Activated T-helper 1 cell treated with anti-CD3 and anti-CD28 coated beads, Interleukin-12 subunit alpha, Interleukin-12 subunit beta, Interleukin-2, Interleukin-4 antibody, amounts not matched to agents 30 ng/mL and 10 ng/mL and 1 ng/mL, durations not matched to agents 14 hours and 24 hours and 36 hours (primary cell): ENCODE data around the gene LINGO4. TPM values are rescaled to one million over a fixed set of nuclear protein-coding genes. Genes with fewer than 3 reads are reported as not detected.
A peak's percentile ranks its signal among the peaks of the same experiment; 100 is the strongest.
"Not testable (repeated sequence)": the region's sequence is repeated elsewhere in the genome, so short reads cannot be mapped to it uniquely, and the experiment has no call there.

Experiments used
- DNase-seq: peaks from one replicate; pipeline ENCODE4 v3.0.0; 2021; ENCODE audit warnings: low spot score
- H3K27ac Mint-ChIP-seq: one replicate; pipeline ENCODE4 v1.8.0; 2021; ENCODE audit warnings: mild to moderate bottlenecking, mixed read lengths
- H3K27me3 Mint-ChIP-seq: one replicate; pipeline ENCODE4 v1.8.0; 2022; ENCODE audit warnings: mild to moderate bottlenecking, moderate library complexity, mixed read lengths; ENCODE audit not compliant: insufficient read depth
- H3K36me3 Mint-ChIP-seq: one replicate; pipeline ENCODE4 v1.8.0; 2021; ENCODE audit warnings: low read depth, mixed read lengths
- H3K4me1 Mint-ChIP-seq: one replicate; pipeline ENCODE4 v1.8.0; 2021; ENCODE audit warnings: low read depth, mixed read lengths
- H3K4me3 Mint-ChIP-seq: one replicate; pipeline ENCODE4 v1.8.0; 2021; ENCODE audit warnings: mild to moderate bottlenecking, moderate library complexity, mixed read lengths
- H3K9me3 Mint-ChIP-seq: one replicate; pipeline ENCODE4 v1.8.0; 2021; ENCODE audit warnings: mixed read lengths
- intact Hi-C: fragments of 100-400 bp; cut with micrococcal nuclease; formaldehyde crosslinking; loops from one replicate; pipeline ENCODE4 v1.15.1; 2024
- total RNA-seq: library from RNA; stranded (reverse); gene quantifications from 2 replicates; pipeline ENCODE4 v1.2.3, GENCODE V29; 2022

LINGO4 gene
- total RNA-seq, 1 donor from 2014 or later: 0.10 TPM

DNA sequence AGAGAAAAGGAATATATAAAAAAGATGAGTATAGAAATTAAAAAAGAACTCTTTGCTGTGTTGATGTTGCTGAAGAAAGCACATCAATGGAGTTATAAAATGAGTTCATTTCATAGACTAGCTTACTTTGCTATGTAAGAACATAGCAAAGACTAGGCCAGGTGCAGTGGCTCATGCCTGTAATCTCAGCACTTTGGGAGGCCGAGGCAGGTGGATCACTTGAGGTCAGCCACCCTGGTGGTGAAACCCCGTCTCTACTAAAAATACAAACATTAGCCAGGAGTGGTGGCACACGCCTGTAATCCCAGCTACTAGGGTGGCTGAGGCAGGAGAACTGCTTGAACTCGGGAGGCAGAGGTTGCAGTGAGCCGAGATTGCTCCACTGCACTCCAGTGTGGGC, 23.2 kb downstream of the LINGO4 start:
- intact Hi-C loops, H3K27me3 Mint-ChIP-seq, H3K9me3 Mint-ChIP-seq, DNase-seq, H3K4me1 Mint-ChIP-seq, H3K4me3 Mint-ChIP-seq, H3K27ac Mint-ChIP-seq: not testable (repeated sequence)
- H3K36me3 Mint-ChIP-seq: peaks cover 11% of the 10 kb centered on the region

DNA sequence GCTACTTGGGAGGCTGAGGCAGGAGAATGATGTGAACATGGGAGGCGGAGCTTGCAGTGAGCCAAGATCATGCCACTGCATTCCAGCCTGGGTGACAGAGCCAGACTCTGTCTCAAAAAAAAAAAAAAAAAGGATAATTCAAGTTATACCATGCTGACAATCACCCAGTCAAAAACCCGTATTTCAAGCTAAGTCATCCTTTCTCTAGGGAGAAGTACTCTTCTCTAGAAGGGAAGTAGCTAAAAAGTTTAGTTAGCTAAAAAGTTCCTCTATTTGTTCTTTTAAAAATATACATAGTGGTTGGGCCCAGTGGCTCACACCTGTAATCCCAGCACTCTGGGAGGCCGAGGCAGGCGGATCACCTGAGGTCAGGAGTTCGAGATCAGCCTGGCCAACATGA, 24.5 kb downstream of the LINGO4 start:
- H3K4me3 Mint-ChIP-seq, H3K27ac Mint-ChIP-seq, intact Hi-C loops, H3K27me3 Mint-ChIP-seq, H3K9me3 Mint-ChIP-seq, H3K4me1 Mint-ChIP-seq, DNase-seq: not testable (repeated sequence)
- peaks cover 18% of the 10 kb centered on the region for H3K36me3 Mint-ChIP-seq

DNA sequence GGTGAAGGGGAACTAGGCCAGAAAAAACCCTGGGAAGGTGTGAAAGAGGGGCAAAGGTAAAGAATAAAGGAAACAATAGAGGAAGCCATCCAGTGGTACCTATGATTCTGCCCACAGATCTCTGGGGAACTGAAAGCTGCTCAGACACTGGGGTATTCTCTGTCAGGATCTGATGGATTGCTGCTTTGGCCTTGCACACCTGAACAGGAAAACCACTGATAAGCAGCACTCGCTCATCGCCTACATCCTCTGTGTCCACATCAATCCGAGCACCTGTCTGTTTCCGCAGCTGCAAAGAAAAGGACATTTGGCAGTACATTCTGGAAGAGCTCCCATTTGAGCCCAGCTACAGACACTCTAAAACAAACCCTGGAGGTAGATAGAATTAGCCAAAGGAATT, 25.4 kb downstream of the LINGO4 start:
- H3K36me3 Mint-ChIP-seq: peaks cover 25% of the 10 kb centered on the region
- no peak for DNase-seq
- H3K9me3 Mint-ChIP-seq: no peaks in the 10 kb centered on the region
- no peak overlapping the region for H3K4me3 Mint-ChIP-seq
- no peaks in the 10 kb centered on the region for H3K4me1 Mint-ChIP-seq
- H3K27me3 Mint-ChIP-seq: no peaks in the 10 kb centered on the region
- intact Hi-C loops: no loop called here
- no peak overlapping the region for H3K27ac Mint-ChIP-seq

DNA sequence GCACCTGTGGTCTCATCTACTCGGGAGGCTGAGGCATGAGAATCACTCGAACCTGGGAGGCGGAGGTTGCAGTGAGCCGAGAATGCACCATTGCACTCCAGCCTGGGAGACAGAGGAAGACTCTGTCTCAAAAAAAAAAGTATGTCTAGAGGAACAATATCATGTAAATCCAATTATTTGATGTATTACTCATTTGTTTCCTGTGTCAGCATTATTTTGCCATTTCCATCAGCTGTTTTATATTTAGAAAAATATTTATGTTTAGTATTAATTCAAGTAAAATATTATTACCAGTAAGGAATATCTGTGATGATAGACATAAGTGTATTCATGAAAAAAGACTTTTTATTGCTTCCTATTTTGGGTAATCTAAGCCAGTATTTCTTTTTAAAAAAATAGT, 27.9 kb downstream of the LINGO4 start:
- DNase-seq: no peak
- Mint-ChIP-seq H3K4me3 (no peak overlapping the region), H3K27me3 (no peaks in the 10 kb centered on the region), H3K27ac (no peak overlapping the region), H3K36me3 (peaks cover 30% of the 10 kb centered on the region), H3K9me3 (no peaks in the 10 kb centered on the region), H3K4me1 (no peaks in the 10 kb centered on the region)
- intact Hi-C loops: no loop called here

DNA sequence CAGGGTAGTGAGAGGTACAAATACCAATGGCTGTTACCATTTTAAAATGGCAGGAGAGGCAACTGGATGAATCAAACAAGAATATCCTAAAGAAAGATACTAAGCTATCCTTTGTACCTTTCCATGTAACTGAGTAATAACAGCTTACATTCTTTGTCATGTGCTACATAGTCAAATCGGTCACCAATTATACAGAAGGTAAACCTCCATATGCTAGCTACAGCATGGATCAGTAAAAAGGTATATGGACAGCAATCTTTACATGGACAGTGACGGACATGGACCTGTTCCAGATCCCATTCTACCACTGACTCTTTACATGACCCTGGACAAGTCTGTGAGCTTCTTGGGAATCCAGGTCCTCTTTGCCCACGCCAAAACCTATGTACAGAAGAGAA, 28.6 kb downstream of the LINGO4 start:
- no peak for DNase-seq
- Mint-ChIP-seq H3K4me3 (no peak overlapping the region), H3K4me1 (no peaks in the 10 kb centered on the region), H3K27me3 (no peaks in the 10 kb centered on the region), H3K9me3 (no peaks in the 10 kb centered on the region), H3K36me3 (peaks cover 30% of the 10 kb centered on the region), H3K27ac (no peak overlapping the region)
- intact Hi-C loops: no loop called here

DNA sequence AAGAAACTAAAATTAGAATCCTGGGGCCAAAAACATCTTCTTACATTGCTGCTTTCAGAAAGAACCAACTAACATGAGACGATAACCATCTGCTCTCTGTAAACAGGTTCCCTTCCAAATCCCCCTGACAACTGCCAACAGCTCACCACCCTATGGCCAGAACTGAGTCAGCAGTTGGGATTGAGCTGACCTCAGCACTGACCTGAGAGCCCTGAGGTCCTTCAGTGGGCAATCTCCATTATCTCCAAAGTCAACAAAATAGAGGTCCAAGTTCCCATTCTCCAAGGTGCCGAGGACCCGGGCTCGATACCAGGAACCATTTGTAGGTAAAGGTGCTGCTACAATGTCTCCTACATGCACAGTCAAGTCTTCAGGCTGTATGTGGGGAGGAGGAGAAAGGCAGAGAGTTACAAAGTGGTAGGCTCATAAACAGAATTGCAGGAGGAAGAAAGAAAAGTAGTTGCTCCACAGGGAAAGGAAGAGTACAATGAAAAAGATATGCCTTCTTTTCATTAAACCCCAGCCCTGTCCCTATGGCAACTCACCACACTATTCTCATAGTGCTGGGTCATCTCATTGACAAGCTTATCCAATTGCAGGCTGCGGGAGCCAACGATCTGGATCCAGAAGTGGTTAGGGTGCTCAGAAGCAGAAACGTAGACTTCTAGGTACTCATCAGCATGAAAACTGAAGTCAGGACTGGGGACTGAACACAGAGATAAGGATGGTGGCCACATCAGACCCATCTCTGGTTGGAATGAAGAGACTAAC, 29.1 kb downstream of the LINGO4 start:
- H3K4me1 Mint-ChIP-seq: no peaks in the 10 kb centered on the region
- no peak overlapping the region for H3K27ac Mint-ChIP-seq
- H3K9me3 Mint-ChIP-seq: no peaks in the 10 kb centered on the region
- H3K27me3 Mint-ChIP-seq: no peaks in the 10 kb centered on the region
- peaks cover 26% of the 10 kb centered on the region for H3K36me3 Mint-ChIP-seq
- intact Hi-C loops: no loop called here
- no peak overlapping the region for H3K4me3 Mint-ChIP-seq
- no peak for DNase-seq

DNA sequence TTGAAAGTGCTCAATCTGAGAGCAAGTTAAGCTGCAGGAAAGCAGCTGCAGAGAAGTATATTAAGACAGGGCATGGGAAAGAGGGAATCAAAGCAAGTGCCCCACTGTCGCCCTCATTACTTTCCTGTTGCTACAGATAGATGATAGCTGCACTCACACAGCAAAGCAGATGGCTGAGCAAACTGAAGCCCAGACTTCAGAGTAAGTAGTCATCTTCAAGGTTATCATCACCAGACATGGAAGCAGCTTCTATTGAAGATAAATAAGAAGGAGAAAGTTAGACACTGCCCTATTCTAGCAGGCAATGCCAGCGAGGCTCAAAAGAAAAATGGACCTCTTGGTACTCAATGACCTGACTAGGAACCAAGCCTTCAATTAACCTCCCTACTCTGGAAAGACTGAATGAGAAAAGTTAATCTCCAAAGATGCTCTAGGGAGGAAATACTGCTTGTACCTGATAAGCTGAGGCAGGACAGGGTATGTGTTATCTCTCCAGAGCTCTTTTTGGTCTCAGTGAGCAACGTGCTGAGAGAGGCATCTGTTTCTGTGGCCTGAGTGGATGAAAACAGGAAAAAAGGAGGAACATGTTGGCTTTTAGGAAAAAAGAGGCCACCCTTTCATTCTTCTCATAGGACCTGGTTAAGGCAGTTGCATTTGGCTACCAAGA, 30.8 kb downstream of the LINGO4 start:
- intact Hi-C loops: no loop called here
- no peak overlapping the region for H3K4me3 Mint-ChIP-seq

DNA sequence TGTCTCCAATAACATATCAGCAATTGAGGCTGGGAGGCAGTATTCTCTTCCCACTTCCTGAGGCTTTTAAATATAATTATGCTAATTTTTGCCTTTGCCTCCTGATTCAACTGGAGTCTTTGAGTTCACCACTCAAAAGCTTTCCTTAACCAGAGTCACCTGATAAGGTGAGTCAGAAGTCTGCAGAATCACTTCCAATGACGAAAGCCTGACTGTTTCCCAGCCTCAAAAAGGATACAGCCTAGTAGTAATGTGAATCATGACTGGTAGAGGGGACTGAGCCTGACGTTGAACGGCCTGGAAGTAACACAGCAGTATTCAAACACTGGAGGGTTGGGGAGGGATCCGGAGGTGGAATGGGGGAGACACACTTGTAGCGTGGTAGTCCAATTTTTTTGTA, 31.5 kb downstream of the LINGO4 start:
- H3K9me3 Mint-ChIP-seq: no peaks in the 10 kb centered on the region
- intact Hi-C loops: no loop called here
- DNase-seq: no peak
- no peak overlapping the region for H3K4me3 Mint-ChIP-seq
- peaks cover 19% of the 10 kb centered on the region for H3K36me3 Mint-ChIP-seq
- no peaks in the 10 kb centered on the region for H3K27me3 Mint-ChIP-seq
- H3K4me1 Mint-ChIP-seq: no peaks in the 10 kb centered on the region
- H3K27ac Mint-ChIP-seq: no peak overlapping the region

More for the DNA sequence above, 30.8 kb downstream of the LINGO4 start:
- H3K27ac Mint-ChIP-seq: no peak overlapping the region
- peaks cover 25% of the 10 kb centered on the region for H3K36me3 Mint-ChIP-seq
- no peaks in the 10 kb centered on the region for H3K9me3 Mint-ChIP-seq
- H3K4me1 Mint-ChIP-seq: no peaks in the 10 kb centered on the region
- no peak for DNase-seq
- H3K27me3 Mint-ChIP-seq: no peaks in the 10 kb centered on the region

DNA sequence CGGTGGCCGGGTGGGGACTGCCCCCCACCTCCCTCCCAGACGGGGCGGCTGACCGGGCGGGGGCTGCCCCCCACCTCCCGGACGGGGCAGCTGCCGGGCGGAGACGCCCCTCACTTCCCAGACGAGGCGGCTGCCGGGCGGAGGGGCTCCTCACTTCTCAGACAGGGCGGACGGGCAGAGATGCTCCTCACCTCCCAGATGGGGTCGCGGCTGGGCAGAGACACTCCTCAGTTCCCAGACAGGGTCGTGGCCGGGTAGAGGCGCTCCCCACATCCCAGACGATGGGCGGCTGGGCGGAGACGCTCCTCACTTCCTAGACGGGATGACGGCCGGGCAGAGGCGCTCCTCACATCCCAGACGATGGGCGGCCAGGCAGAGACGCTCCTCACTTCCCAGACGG, 35.9 kb downstream of the LINGO4 start:
- H3K27ac Mint-ChIP-seq, H3K4me3 Mint-ChIP-seq, DNase-seq, H3K9me3 Mint-ChIP-seq, H3K36me3 Mint-ChIP-seq, H3K27me3 Mint-ChIP-seq, intact Hi-C loops: not testable (repeated sequence)
- H3K4me1 Mint-ChIP-seq: peaks cover 20% of the 10 kb centered on the region

DNA sequence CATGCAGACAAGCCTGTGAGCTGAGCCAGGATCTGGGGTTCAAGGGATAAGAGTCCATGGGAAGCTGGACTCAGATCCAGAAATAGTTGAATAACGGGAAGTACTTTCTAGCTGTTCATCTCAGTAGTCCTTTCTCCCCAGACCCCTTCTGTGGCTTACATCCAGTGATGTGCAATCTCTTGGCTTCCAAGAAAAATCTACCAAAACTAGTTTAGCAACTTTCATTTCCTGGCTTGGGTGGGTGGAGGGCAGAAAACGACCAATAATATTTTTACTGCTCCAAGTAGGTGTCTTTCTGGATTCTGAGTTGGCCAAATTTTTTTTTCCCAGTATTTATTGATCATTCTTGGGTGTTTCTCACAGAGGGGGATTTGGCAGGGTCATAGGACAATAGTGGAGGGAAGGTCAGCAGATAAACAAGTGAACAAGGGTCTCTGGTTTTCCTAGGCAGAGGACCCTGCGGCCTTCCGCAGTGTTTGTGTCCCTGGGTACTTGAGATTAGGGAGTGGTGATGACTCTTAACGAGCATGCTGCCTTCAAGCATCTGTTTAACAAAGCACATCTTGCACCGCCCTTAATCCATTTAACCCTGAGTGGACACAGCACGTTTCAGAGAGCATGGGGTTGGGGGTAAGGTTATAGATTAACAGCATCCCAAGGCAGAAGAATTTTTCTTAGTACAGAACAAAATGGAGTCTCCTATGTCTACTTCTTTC, 36.7 kb downstream of the LINGO4 start:
- intact Hi-C loops, H3K27ac Mint-ChIP-seq, H3K4me3 Mint-ChIP-seq, H3K27me3 Mint-ChIP-seq, H3K36me3 Mint-ChIP-seq, H3K9me3 Mint-ChIP-seq, DNase-seq: not testable (repeated sequence)
- H3K4me1 Mint-ChIP-seq: peaks cover 27% of the 10 kb centered on the region

DNA sequence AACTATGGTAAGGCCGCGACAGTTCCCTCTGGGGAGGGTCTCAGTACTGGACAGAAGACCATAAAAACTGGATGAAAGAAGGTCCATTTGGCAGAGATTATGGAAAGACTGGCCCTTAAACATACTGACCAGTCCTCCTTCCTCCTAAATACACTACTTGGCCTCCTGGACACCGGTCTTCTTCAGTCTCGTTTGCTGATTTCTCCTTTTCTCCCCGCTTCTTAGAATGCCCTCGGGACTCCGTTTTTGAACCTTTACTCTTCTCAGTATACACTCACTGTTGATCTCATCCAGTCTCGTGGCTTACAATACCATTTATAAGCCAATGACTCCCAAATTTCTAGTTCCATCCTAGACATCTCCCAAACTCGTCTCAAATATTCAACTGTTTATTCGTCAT, 41.2 kb downstream of the LINGO4 start:
- no peak for DNase-seq
- H3K27ac Mint-ChIP-seq: peak overlapping the region; percentile 96
- H3K4me3 Mint-ChIP-seq: peak overlapping the region; percentile 89

DNA sequence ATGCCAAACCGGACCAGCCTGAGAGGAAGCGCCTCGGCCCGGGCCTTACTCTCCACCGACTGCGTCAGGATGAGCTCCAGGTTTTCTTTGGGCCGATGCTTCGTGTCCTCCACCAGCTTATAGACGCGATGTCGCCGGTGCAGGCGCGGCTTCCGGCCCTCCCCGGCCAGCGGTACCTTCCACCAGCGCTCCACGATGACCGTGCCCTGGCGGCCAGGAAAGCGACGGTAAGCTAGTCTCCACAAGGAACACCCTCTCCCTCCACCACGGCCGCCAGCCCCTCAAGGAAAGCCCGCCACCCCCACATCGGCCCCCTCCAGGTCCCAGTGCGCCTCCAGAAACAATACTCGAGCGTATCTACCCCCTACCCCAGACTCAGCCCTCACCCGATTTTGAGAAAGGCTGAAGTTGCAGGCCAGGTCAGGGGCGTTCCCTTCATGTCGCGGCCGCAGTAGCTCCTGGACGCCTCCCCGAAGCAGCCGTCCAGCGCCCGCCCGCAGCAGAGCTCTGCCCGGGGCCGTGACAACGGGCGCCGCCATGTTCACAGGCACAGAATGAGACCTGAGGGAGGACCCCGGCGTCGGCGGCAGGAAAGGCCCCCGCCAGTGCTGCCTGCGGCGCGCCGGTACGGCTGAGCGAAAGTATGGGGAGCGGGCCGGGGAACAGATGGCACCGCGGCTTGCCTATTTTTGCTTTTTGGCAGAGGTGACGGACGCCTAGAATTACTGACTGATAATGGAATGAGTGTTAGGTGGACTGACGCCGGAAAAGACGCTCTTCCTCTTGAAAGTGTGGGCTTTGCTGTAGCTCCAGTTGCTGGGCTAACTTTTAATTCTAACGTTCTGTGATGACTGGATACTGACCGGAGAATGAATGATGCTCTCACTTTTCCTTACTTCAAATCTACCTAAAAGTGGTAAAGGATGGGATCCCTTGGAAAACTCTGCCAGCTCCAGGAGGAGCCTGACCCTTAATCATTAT, 42.0 kb downstream of the LINGO4 start, which contains the start of gene MRPL9:
Gene MRPL9 (minus strand): TSS at position 556 of the 981 bp plus-strand sequence. CDS start 17 bp downstream, at position 539.
- intact Hi-C loops: loop anchor here (1.0 kb wide), 4 partner anchors 27 to 152 kb away; partner anchors contain the start of genes RIIAD1 and TDRKH
- Mint-ChIP-seq H3K4me1 (peaks cover 35% of the 10 kb centered on the region), H3K27ac (peak within 1 kb of the TSS; percentile 96)

More for the DNA sequence above, 41.2 kb downstream of the LINGO4 start:
- no peaks in the 10 kb centered on the region for H3K27me3 Mint-ChIP-seq
- H3K9me3 Mint-ChIP-seq: no peaks in the 10 kb centered on the region
- H3K4me1 Mint-ChIP-seq: peaks cover 39% of the 10 kb centered on the region
- peaks cover 34% of the 10 kb centered on the region for H3K36me3 Mint-ChIP-seq
- intact Hi-C loops: loop anchor here (1.0 kb wide), 4 partner anchors 26 to 153 kb away; partner anchors contain the start of genes RIIAD1 and TDRKH

More for the DNA sequence above, 42.0 kb downstream of the LINGO4 start, which contains the start of gene MRPL9:
- Mint-ChIP-seq H3K36me3 (peaks cover 34% of the 10 kb centered on the region), H3K27me3 (no peaks in the 10 kb centered on the region), H3K9me3 (no peaks in the 10 kb centered on the region), H3K4me3 (peak within 1 kb of the TSS; percentile 89)
- DNase-seq: peak; percentile 84
